ENCODE data around the gene TIMP3.
A peak's percentile ranks its signal among the peaks of the same experiment; 100 is the strongest.
"Not testable (repeated sequence)": the region's sequence is repeated elsewhere in the genome, so short reads cannot be mapped to it uniquely, and the experiment has no call there.

The TIMP3 gene

DNA sequence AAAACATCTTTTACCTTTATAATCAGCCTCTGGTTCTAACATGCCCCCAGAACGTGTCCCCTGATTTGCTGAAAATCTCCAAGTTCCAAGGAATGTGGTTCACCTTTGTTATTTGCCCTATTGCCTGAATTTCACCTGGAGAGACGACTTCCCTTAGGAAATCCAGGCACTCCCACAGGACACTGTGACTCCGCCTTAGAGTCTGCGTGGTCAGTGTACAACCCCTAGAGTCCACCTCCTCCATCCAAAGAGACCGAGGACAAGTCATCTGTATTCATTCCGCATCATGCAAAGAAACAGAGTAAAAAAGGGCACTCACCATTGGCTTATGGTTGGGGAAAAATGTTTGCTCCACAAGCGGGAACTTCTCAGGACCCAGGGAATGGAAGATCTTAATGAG lies 63.1 kb downstream of the TIMP3 start:
- TF ChIP-seq, protein P1, sequence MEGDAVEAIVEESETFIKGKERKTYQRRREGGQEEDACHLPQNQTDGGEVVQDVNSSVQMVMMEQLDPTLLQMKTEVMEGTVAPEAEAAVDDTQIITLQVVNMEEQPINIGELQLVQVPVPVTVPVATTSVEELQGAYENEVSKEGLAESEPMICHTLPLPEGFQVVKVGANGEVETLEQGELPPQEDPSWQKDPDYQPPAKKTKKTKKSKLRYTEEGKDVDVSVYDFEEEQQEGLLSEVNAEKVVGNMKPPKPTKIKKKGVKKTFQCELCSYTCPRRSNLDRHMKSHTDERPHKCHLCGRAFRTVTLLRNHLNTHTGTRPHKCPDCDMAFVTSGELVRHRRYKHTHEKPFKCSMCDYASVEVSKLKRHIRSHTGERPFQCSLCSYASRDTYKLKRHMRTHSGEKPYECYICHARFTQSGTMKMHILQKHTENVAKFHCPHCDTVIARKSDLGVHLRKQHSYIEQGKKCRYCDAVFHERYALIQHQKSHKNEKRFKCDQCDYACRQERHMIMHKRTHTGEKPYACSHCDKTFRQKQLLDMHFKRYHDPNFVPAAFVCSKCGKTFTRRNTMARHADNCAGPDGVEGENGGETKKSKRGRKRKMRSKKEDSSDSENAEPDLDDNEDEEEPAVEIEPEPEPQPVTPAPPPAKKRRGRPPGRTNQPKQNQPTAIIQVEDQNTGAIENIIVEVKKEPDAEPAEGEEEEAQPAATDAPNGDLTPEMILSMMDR (IDR thresholded peaks at IDR 0.05; ENCODE audit: low read depth, low read length, missing control alignments): no peak
- H3K27me3 ChIP-seq (replicated peaks): no peaks in the 10 kb centered on the region
- in situ Hi-C loops (cut with HindIII; ENCODE audit: low pct_ligation_motif_present, low sequenced_read_pairs): no loop called here
- no peak overlapping the region for H3K4me3 ChIP-seq (ENCODE audit: low read depth, low read length)
- no peak overlapping the region for H3K27ac ChIP-seq
- no peak for DNase-seq
- peaks cover 22% of the 10 kb centered on the region for H3K36me3 ChIP-seq (replicated peaks)

DNA sequence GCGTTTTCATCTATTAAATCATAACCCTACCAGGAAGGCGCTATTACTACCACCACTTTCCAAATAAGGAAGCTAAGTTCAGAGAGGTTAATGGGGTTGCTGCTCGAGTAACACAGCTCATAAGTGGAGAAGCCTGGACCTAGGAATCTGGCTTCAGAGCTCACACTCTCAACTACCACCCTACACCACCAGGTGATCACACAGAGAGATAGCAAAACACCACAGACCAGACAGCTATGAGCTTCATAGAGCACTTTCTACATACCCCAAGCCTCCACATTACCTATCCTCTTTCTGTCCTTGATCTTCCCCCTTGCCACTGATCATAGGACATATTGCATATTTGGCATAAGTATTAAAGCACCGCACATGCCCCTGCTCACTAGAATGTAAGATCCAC lies 65.4 kb downstream of the TIMP3 start:
- no peak for DNase-seq
- H3K27ac ChIP-seq: no peak overlapping the region
- no peak overlapping the region for H3K4me3 ChIP-seq (ENCODE audit: low read depth, low read length)
- H3K27me3 ChIP-seq (replicated peaks): no peaks in the 10 kb centered on the region
- H3K36me3 ChIP-seq (replicated peaks): peaks cover 3% of the 10 kb centered on the region
- TF ChIP-seq, protein P1 (IDR thresholded peaks at IDR 0.05; ENCODE audit: low read depth, low read length, missing control alignments): peak; percentile 9
- in situ Hi-C loops (cut with HindIII; ENCODE audit: low pct_ligation_motif_present, low sequenced_read_pairs): no loop called here

DNA sequence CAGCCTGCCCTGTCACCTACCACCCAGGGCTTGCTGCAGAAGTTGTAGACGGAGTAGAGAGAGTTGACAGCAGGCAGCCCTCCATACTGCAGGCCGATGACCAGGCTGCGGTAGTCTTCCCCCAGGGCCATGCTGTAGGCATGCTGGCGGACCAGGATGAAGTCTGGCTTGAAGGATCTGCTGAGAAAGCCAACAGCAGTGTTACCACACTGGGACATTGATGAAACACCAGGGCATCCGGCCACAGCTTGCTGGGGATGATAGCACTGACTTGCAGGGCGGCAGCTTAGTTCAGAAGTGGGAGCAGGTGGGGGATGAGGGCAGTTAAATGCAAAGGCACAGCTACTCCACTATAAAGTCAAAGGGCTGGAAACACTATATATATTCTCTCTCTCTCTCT lies 67.4 kb downstream of the TIMP3 start:
- no peaks in the 10 kb centered on the region for H3K27me3 ChIP-seq (replicated peaks)
- H3K27ac ChIP-seq: no peak overlapping the region
- TF ChIP-seq, protein P1 (IDR thresholded peaks at IDR 0.05; ENCODE audit: low read depth, low read length, missing control alignments): no peak
- no peak for DNase-seq
- no peaks in the 10 kb centered on the region for H3K36me3 ChIP-seq (replicated peaks)
- H3K4me3 ChIP-seq (ENCODE audit: low read depth, low read length): no peak overlapping the region
- in situ Hi-C loops (cut with HindIII; ENCODE audit: low pct_ligation_motif_present, low sequenced_read_pairs): no loop called here

DNA sequence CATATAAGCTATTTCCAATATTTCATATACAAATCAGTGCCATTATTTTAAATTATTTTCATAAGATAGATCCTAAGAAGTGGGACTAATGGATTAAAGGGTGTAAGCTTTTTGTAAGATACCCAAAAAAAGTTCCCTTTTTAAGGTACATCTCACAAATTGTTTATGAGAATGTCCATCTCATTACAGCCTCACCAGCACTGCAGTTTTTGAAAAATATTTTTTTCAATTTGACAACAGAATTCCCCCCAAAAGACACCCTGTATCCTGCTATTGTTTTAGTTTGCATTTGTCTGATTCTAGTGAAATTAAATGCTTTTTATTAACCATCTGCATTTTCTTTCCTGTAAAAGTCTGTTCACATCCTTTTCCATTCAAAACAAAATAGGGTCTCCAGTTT lies 69.0 kb downstream of the TIMP3 start:
- TF ChIP-seq, protein P1 (IDR thresholded peaks at IDR 0.05; ENCODE audit: low read depth, low read length, missing control alignments): no peak
- H3K27ac ChIP-seq: no peak overlapping the region
- in situ Hi-C loops (cut with HindIII; ENCODE audit: low pct_ligation_motif_present, low sequenced_read_pairs): no loop called here
- no peak overlapping the region for H3K4me3 ChIP-seq (ENCODE audit: low read depth, low read length)
- no peaks in the 10 kb centered on the region for H3K36me3 ChIP-seq (replicated peaks)
- DNase-seq: no peak
- no peaks in the 10 kb centered on the region for H3K27me3 ChIP-seq (replicated peaks)

DNA sequence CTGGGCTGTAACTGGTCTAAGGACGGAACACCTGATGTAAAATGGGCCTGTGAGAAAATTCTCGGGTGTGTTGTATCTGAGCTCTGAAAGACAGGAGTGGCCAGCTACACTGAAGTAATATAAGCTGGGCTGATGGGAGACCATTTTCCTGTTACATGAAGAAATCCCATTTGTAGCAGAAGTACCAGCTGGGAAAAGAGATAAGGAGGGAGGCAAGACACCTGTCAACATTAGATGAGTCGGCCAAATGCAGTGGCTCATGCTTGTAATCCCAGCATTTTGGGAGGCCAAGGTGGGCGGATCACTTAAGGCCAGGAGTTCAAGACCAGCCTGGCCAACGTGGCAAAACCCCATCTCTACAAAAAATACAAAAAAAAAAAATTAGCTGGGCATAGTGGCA lies 72.1 kb downstream of the TIMP3 start:
- H3K36me3 ChIP-seq (replicated peaks); H3K27me3 ChIP-seq (replicated peaks); in situ Hi-C loops (cut with HindIII; ENCODE audit: low pct_ligation_motif_present, low sequenced_read_pairs); H3K4me3 ChIP-seq (ENCODE audit: low read depth, low read length); H3K27ac ChIP-seq; DNase-seq: not testable (repeated sequence)

DNA sequence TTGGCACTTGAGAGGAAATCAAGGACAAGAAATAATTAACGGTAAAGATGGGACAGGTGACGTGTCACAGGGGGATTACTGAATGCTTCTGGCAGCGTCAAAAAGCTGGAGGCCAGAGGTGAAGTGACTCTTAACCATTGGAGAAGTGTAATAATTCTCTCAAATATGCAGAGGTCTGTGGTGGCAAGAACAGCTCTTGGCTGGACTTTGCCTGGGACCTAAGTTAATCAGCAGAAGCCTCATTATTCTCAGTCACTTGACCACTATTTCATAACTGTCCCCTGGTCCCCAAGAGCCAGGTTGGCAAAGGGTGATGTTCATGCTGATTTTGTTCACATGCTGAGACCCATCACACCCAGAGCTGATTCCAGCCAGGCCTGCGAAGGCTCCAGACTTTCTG lies 72.9 kb downstream of the TIMP3 start:
- no peak overlapping the region for H3K4me3 ChIP-seq (ENCODE audit: low read depth, low read length)
- in situ Hi-C loops (cut with HindIII; ENCODE audit: low pct_ligation_motif_present, low sequenced_read_pairs): no loop called here
- DNase-seq: no peak
- TF ChIP-seq, protein P1 (IDR thresholded peaks at IDR 0.05; ENCODE audit: low read depth, low read length, missing control alignments): no peak
- H3K36me3 ChIP-seq (replicated peaks): no peaks in the 10 kb centered on the region
- no peak overlapping the region for H3K27ac ChIP-seq
- no peaks in the 10 kb centered on the region for H3K27me3 ChIP-seq (replicated peaks)
